SK-N-DZ (cell line): Measurements from ENCODE around the gene SEZ6. TPM values are rescaled to one million over a fixed set of nuclear protein-coding genes. Genes with fewer than 3 reads are reported as not detected.

Experiments used
- DNase-seq: peaks from one replicate; pipeline ENCODE4 v3.0.0-alpha.2; 2015; ENCODE audit warnings: low spot score
- polyA plus RNA-seq, 2 experiments: library from polyadenylated mRNA; depleted of rRNA; stranded (reverse); fragments of >200 nt; gene quantifications; 2 replicates each; pipeline ENCODE4 v1.2.3, GENCODE V29; 2014

The SEZ6 gene, protein sequence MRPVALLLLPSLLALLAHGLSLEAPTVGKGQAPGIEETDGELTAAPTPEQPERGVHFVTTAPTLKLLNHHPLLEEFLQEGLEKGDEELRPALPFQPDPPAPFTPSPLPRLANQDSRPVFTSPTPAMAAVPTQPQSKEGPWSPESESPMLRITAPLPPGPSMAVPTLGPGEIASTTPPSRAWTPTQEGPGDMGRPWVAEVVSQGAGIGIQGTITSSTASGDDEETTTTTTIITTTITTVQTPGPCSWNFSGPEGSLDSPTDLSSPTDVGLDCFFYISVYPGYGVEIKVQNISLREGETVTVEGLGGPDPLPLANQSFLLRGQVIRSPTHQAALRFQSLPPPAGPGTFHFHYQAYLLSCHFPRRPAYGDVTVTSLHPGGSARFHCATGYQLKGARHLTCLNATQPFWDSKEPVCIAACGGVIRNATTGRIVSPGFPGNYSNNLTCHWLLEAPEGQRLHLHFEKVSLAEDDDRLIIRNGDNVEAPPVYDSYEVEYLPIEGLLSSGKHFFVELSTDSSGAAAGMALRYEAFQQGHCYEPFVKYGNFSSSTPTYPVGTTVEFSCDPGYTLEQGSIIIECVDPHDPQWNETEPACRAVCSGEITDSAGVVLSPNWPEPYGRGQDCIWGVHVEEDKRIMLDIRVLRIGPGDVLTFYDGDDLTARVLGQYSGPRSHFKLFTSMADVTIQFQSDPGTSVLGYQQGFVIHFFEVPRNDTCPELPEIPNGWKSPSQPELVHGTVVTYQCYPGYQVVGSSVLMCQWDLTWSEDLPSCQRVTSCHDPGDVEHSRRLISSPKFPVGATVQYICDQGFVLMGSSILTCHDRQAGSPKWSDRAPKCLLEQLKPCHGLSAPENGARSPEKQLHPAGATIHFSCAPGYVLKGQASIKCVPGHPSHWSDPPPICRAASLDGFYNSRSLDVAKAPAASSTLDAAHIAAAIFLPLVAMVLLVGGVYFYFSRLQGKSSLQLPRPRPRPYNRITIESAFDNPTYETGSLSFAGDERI
- polyA plus RNA-seq (2014; cell fraction: cytosol; rRNA removed), result 44.5 and 49.2 TPM in 2 replicates
- 68.2 and 82.4 TPM in 2 replicates for polyA plus RNA-seq (2014; cell fraction: nucleus; rRNA removed)

- peak; percentile 79 for DNase-seq
Observed at GRCh38 chr17:29005936-29006511, at the start of gene SEZ6. TSS of gene SEZ6 (minus strand) at chr17:29006033. CDS start at chr17:29005869, 164 bp downstream.

GRCh38 chr17:29054835-29055234 is 49.0 kb upstream of the SEZ6 start:
- peak; percentile 86 for DNase-seq

GRCh38 chr17:29051731-29052130 is 45.9 kb upstream of the SEZ6 start:
- no peak for DNase-seq

- no peak for DNase-seq
Observed at GRCh38 chr17:29051194-29051593, 45.4 kb upstream of the SEZ6 start.

- no peak for DNase-seq
Observed at GRCh38 chr17:29050176-29050575, 44.3 kb upstream of the SEZ6 start.

DNA sequence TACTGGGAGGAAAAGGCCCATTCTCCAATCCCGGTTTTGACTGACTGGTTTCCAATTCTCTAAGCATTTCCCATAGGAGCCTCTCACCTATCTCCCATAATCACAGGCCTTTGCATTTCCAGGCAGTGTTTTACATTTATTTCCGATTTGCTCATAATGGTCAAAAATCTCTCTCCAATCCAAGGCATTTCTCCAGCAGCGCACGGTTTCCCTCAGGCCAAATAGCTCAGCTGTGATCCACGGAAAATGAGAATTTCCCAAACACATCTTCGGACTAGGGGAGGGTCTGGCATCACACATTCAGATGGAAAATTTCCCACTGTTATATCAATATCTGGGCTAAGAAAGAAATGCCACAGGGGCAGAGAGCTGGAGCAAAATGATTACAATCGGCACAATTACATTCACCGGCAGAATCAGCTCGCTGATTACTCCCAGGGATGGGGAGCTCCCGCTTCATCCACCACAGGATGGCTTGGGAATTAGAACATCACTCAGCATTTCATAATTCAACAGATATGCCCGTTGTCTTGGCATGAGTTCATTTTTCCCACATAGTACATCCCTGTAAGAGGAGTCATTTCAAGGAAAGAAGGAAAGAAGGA is 43.8 kb upstream of the SEZ6 start:
- DNase-seq, result peak; percentile 56

DNA sequence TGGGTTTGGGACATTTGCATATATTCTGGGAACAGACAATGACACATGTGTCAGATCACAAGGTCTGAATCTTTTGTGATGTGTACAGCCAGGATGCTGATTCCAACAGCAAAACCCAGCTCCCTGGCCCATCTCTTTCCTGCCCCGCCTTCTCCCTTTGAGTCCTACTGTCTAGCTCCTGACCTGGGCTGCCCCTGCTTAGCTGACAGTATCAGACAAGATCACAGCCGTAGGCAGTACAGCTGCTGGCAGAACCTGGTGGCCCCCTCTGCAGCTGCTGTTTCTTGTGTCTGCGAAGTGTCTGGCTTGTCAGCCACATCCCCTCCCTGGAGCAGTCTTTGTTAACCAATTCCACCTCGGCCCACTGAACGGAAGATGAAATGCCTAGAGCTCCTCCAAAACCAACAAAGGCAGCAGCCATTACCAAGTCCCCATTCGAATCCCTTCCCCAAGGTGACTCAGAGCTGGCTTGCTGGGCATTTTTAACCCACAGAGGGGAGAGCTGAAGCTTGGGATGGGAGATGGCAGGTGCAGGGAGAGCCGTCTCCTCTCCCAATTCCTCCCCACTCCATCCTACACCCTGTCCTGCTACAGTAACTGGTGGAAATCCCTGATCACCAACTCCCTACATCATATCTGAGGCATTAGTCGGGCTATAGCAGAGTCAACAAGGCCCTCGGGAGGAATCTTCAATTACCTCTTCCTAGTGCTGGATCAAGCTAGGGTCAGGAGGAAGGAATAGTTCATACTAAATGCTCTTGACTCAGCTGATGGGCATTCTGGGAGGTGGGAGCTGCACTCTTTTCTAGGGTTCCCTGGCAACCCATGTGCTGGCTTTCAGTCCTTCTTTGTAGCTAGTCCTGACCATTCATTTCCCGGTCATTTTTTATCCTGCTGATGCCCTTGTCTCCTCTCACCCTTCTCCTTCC is 42.9 kb upstream of the SEZ6 start:
- peak; percentile 100 for DNase-seq

DNA sequence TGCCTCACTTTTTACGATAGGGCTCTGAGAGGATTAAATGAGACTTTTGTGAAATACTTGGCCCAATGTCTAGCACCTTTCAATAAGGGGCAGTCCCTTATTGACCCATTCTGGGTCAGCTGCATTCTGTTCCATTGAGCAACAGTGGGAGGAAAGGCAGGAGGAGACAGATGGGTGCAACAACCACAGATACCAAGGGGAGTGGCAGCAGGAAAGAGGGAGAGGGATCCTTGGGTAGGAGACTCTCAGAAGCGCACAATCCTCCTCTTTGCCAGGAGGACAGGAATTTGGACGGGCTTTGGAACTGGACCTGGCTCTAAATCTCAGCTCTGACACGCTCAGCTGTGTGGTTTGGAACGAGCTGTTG is 40.6 kb upstream of the SEZ6 start:
- no peak for DNase-seq

GRCh38 chr17:29045734-29046472 is 40.1 kb upstream of the SEZ6 start:
- no peak for DNase-seq

DNA sequence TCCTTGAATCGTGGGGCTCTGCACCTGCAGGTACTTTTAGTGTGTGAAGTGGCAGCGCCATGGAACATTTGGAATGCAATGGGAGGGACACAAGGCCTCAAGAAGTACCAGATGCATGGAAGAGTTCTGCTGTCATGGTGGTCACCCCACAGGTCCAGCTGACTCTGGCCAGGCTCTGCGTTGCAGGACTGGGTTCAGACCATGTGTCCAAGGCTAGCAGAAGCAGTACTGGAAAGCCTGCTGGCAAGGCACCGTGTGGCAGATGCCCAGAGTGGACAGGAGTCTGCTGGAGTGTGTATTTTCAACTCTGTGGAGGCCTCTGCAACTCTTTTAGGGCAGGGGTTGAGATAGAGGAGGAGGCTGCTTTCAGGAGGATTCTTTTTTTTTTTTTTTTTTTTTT is 39.2 kb upstream of the SEZ6 start:
- DNase-seq, result no peak

GRCh38 chr17:29043539-29044145 is 37.8 kb upstream of the SEZ6 start:
- no peak for DNase-seq

GRCh38 chr17:29042679-29043538 is 37.1 kb upstream of the SEZ6 start, which contains the start of gene PIPOX:
TSS of gene PIPOX (plus strand) at chr17:29043141. CDS start at chr17:29043226, 85 bp downstream.
- peak; percentile 82 for DNase-seq

DNA sequence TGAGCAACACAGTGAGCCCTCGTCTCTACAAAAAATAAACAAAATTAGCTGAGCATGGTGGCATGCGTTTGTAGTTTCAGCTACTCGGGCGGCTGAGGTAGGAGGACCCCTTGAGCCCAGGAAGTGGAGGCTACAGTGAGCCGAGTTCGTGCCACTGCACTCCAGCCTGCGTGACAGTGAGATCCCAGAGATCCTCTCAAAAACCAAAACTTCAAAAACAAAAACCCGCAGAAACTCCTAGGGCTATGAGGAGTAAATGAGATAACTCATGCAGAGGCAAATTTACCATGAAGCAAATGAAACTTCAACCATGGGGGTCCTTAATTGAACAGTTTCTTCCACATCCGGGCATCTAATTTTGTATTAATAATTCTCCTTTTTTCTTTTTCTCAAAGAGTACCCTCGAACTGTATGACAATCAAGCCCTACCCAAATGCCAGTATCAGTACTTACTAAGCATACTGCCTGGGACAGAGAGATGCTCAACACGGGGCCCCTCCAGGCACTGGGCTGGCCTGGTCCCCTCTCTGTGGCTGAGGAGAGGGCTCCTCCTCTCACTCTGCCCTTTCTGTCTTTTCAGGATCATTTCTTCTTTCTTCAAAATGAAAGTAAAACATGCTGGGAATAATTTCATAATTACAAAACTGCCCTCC is 36.3 kb upstream of the SEZ6 start:
- no peak for DNase-seq

GRCh38 chr17:29041571-29041970 is 35.7 kb upstream of the SEZ6 start:
- DNase-seq, result no peak

- no peak for DNase-seq
Observed at GRCh38 chr17:29041091-29041490, 35.3 kb upstream of the SEZ6 start.

DNA sequence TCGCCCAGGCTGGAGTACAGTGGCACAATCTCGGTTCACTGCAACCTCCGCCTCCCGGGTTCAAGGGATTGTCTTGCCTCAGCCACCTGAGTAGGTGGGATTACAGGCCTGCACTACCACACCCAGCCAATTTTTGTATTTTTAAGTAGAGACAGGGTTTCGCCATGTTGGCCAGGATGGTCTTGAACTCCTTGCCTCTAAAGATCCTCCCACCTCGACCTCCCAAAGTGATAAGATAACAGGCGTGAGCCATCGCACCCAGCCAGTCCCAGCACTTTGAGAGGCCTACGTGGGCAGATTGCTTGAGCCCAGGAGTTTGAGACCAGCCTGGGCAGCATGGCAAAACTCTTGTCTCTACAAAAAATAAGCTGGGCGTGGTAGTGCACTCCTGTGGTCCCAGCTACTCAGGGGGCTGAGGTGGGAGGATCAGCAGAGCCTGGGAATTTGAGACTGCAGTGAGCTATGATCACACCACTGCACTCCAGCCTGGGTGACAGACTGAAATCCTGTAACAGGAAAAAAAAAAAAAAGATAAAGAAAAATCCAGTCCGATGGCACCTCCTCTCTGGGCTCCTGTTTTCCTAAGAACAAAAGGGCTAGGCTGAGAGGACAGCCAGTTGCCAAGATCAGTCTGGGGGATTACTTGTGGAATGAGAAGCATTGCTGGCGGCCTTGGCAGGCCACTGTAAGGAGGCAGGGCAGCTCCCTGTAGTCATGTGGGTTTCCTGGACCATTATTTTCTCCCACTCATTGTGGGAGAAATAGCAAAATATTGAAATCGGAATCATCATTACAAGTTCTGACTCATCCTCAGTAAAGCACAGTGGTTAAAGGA is 34.1 kb upstream of the SEZ6 start:
- DNase-seq, result no peak
